ENCODE measurements around the gene PTPN11.
"Not testable (repeated sequence)": the region's sequence is repeated elsewhere in the genome, so short reads cannot be mapped to it uniquely, and the experiment has no call there.

Gene PTPN11

GRCh38 chr12:112418608-112419296, at the start of gene PTPN11:
Gene PTPN11 (plus strand): TSS chr12:112418947. CDS start chr12:112419112, 165 bp downstream.
- in situ Hi-C loops (cut with HindIII; ENCODE audit: low pct_ligation_motif_present, low pct_unique_long_range_greater_than_20kb, low sequenced_read_pairs): no loop called here
- DNase-seq: peak; percentile 92

DNA sequence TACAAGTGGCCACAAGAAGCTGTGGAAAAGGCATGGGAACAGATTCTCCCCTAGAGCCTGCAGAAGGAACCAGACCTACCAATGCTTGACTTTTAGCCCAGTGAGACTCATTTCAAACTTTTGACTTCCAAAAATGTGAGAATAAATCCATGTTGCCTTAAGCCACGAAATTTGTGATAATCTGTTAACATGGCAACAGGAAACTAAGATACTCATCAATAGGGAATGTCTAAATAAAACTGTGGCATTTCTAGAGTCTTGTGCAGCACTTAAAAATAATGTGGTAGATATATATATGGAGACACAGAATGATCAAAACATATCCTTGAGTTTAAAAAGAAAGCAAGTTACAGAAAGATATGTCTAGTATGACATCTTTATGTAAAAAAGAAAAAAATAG, 48.5 kb upstream of the PTPN11 start:
- no peak for DNase-seq
- in situ Hi-C loops (cut with HindIII; ENCODE audit: low pct_ligation_motif_present, low pct_unique_long_range_greater_than_20kb, low sequenced_read_pairs): no loop called here

DNA sequence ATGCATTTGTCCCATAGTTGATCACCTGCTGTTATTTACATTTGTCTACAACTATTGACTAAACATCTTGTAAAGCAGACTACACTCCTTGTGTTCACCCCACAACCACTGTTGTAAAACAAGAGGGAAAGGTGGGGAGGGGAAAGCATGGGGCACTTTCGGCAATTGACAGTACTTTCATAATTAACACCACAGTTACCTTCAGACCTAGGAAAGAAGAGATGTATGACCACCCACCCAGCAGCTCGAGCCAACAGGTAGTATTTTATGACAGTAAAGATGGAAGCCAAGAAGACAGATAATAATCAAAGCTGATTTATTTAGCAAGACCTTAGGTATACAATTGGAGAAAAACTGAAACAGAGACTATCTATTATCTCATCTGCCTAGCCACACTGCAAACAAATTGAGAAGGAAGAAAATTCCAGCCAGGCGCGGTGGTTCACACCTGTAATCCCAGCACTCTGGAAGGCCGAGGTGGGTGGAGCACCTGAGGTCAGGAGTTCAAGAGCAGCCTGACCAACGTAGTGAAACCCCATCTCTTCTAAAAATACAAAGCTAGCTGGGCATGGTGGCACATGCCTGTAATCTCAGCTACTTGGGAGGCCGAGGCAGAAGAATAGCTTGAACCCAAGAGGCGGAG, 47.8 kb upstream of the PTPN11 start:
- no peak for DNase-seq
- in situ Hi-C loops (cut with HindIII; ENCODE audit: low pct_ligation_motif_present, low pct_unique_long_range_greater_than_20kb, low sequenced_read_pairs): no loop called here

- no peak for DNase-seq
- in situ Hi-C loops (cut with HindIII; ENCODE audit: low pct_ligation_motif_present, low pct_unique_long_range_greater_than_20kb, low sequenced_read_pairs): no loop called here
These were observed 44.5 kb upstream of the PTPN11 start for GRCh38 chr12:112374166-112374740.

GRCh38 chr12:112375105-112375504, 43.6 kb upstream of the PTPN11 start:
- DNase-seq: no peak
- in situ Hi-C loops (cut with HindIII; ENCODE audit: low pct_ligation_motif_present, low pct_unique_long_range_greater_than_20kb, low sequenced_read_pairs): loop anchor here (25.0 kb wide), 1 partner anchor 163 kb away; no protein-coding TSS in a partner anchor

GRCh38 chr12:112380663-112381405, 37.9 kb upstream of the PTPN11 start:
- in situ Hi-C loops (cut with HindIII; ENCODE audit: low pct_ligation_motif_present, low pct_unique_long_range_greater_than_20kb, low sequenced_read_pairs): loop anchor here (25.0 kb wide), 1 partner anchor 169 kb away; no protein-coding TSS in a partner anchor
- DNase-seq: no peak

DNA sequence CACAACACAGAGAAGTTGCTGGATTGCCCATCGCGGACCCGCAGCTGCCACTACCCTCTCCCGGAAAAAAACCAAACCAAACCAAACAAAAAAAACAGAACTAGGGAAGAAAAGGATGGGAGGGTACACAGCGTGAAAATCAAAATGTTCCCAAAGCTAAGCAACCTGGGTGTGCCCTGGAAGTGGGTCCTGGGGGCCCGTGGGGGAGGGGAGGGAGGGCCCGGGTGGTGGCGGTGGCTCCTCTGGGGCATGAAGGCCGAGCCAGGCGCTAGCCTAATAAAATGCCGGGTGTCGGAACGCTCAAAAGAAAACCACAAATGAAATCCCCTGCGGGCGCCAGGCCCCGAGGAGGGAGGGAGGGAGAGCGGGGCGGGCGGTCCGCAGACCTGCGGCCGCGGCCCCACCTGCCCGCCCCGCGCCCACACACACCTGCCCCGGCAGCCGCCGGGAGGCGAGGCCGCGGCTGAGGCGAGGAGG, 37.3 kb upstream of the PTPN11 start:
- DNase-seq: peak; percentile 56
- in situ Hi-C loops (cut with HindIII; ENCODE audit: low pct_ligation_motif_present, low pct_unique_long_range_greater_than_20kb, low sequenced_read_pairs): loop anchor here (25.0 kb wide), 1 partner anchor 169 kb away; no protein-coding TSS in a partner anchor

- peak; percentile 96 for DNase-seq
- in situ Hi-C loops (cut with HindIII; ENCODE audit: low pct_ligation_motif_present, low pct_unique_long_range_greater_than_20kb, low sequenced_read_pairs): loop anchor here (25.0 kb wide), 1 partner anchor 170 kb away; no protein-coding TSS in a partner anchor
These were observed 36.6 kb upstream of the PTPN11 start, which contains the start of gene HECTD4 for GRCh38 chr12:112381883-112382796. Gene HECTD4 (minus strand): TSS chr12:112382431. CDS start chr12:112382128, 303 bp downstream.

GRCh38 chr12:112382866-112383265, 35.9 kb upstream of the PTPN11 start:
- no peak for DNase-seq
- in situ Hi-C loops (cut with HindIII; ENCODE audit: low pct_ligation_motif_present, low pct_unique_long_range_greater_than_20kb, low sequenced_read_pairs): loop anchor here (25.0 kb wide), 1 partner anchor 171 kb away; no protein-coding TSS in a partner anchor

DNA sequence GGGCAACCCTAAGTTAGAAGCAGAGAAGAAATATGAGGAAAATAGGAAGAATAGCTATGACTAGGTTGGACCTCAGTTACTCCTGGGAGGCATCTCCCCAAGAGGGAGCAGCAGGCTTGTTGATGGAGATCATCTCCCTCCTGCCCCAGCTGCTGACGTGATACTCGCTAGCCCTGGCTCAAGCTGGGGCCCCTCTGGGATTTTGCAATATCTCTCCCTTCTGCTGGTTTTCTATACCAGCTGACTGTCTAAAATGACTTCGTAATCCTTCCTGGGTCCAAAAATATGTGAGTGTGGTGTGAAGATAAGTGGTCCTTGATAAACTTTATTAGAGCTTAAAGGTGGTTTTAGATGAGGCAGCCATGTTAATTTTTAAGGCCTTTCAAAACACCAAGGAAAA, 32.0 kb upstream of the PTPN11 start:
- DNase-seq: no peak
- in situ Hi-C loops (cut with HindIII; ENCODE audit: low pct_ligation_motif_present, low pct_unique_long_range_greater_than_20kb, low sequenced_read_pairs): loop anchor here (25.0 kb wide), 1 partner anchor 174 kb away; no protein-coding TSS in a partner anchor

- in situ Hi-C loops (cut with HindIII; ENCODE audit: low pct_ligation_motif_present, low pct_unique_long_range_greater_than_20kb, low sequenced_read_pairs): loop anchor here (25.0 kb wide), 1 partner anchor 177 kb away; no protein-coding TSS in a partner anchor
These were observed 29.5 kb upstream of the PTPN11 start for GRCh38 chr12:112389228-112389627.

DNA sequence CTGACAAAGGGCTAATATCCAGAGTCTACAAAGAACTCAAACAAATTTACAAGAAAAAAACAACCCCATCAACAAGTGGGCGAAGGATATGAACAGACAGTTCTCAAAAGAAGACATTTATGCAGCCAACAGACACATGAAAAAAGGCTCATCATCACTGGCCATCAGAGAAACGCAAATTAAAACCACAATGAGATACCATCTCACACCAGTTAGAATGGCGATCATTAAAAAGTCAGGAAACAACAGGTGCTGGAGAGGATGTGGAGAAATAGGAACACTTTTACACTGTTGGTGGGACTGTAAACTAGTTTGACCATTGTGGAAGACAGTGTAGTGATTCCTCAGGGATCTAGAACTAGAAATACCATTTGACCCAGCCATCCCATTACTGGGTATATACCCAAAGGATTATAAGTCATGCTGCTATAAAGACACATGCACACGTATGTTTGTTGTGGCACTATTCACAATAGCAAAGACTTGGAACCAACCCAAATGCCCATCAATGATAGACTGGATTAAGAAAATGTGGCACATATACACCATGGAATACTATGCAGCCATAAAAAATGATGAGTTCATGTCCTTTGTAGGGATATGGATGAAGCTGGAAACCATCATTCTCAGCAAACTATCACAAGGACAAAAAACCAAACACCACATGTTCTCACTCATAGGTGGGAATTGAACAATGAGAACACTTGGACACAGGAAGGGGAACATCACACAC, 28.7 kb upstream of the PTPN11 start:
- in situ Hi-C loops (cut with HindIII; ENCODE audit: low pct_ligation_motif_present, low pct_unique_long_range_greater_than_20kb, low sequenced_read_pairs): loop anchor here (25.0 kb wide), 1 partner anchor 178 kb away; no protein-coding TSS in a partner anchor
- DNase-seq: not testable (repeated sequence)

More at GRCh38 chr12:112389228-112389627, 29.5 kb upstream of the PTPN11 start:
- DNase-seq: no peak

- in situ Hi-C loops (cut with HindIII; ENCODE audit: low pct_ligation_motif_present, low pct_unique_long_range_greater_than_20kb, low sequenced_read_pairs): loop anchor here (25.0 kb wide), 1 partner anchor 181 kb away; no protein-coding TSS in a partner anchor
These were observed 25.4 kb upstream of the PTPN11 start for GRCh38 chr12:112393328-112393727.

GRCh38 chr12:112401054-112401453, 17.7 kb upstream of the PTPN11 start:
- in situ Hi-C loops (cut with HindIII; ENCODE audit: low pct_ligation_motif_present, low pct_unique_long_range_greater_than_20kb, low sequenced_read_pairs): no loop called here
- no peak for DNase-seq

More at GRCh38 chr12:112393328-112393727, 25.4 kb upstream of the PTPN11 start:
- DNase-seq: no peak

DNA sequence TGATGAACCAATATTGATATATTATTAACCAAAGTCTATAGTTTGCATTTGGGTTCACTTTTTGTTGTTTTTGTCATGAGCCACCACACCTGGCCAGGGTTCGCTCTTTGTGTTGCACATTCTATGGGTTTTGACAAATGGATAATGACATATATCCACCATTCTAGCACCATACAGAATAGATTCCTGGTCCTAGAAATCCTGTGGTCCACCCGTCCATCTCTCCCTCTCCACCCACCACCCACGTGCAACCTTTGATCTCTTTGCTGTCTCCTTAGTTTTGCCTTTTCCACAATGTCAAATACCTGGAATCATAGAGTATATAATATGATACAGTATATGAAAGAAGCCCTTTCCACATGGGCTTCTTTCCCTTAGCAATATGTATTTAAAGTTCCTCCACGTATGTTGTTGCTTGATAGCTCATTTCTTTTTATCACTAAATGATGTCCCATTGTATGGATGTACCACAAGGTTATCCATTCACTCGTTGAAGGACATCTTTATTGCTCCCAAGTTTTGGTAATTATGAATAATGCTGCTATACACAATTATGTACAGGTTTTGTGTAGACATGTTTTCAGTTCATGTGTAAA, 16.7 kb upstream of the PTPN11 start:
- in situ Hi-C loops (cut with HindIII; ENCODE audit: low pct_ligation_motif_present, low pct_unique_long_range_greater_than_20kb, low sequenced_read_pairs): no loop called here
- no peak for DNase-seq
